GM12878 (cell line): Measurements from ENCODE around the gene VPS39. TPM values are rescaled to one million over a fixed set of nuclear protein-coding genes. Genes with fewer than 3 reads are reported as not detected.

Experiments
- ATAC-seq: fragments of 200-7000 bp; cut with Tn5 transposase; 3 replicates; pipeline ENCODE4 v1.9.1; 2020; ENCODE audit warnings: mild to moderate bottlenecking, moderate library complexity
- BruUV-seq: library from RNA; stranded (reverse); fragments of 400-500 nt; replicated peaks from 2 replicates; lab custom pipeline; 2021; lab: Mats Ljungman, UMichigan
- CTCF ChIA-PET: fragments of 300-600 bp; sonication (Branson Sonifier 250); formaldehyde crosslinking; extraction: SDS; loops from one replicate; lab custom pipeline; 2021; ENCODE audit warnings: inconsistent platforms; lab: Yijun Ruan, JAX
- POLR2A ChIA-PET: fragments of 350-600 bp; formaldehyde crosslinking; extraction: SDS; loops from one replicate; lab custom pipeline; 2021; ENCODE audit warnings: inconsistent platforms; lab: Charles Lee
- RAD21 ChIA-PET: fragments of 300-600 bp; sonication (Branson Sonifier 250); formaldehyde crosslinking; loops from one replicate; lab custom pipeline; 2023; ENCODE audit warnings: antibody characterized with exemption; ENCODE audit not compliant: unreplicated experiment; lab: Charles Lee
- SMC1A ChIA-PET: fragments of 300-600 bp; sonication (Branson Sonifier 250); formaldehyde crosslinking; loops from one replicate; lab custom pipeline; 2023; ENCODE audit not compliant: unreplicated experiment, uncharacterized antibody; lab: Charles Lee
- DNase-seq: peaks from one replicate; pipeline ENCODE4 v3.0.0-alpha.2; 2011; ENCODE audit warnings: low read depth, low spot score
- FAIRE-seq: peaks from 3 replicates; lab custom pipeline; 2011; peaks lifted over from hg19 to GRCh38; lab: Jason Lieb, UNC
- H2AFZ ChIP-seq: 2 replicates; pipeline ENCODE4 v1.6.0; 2011; ENCODE audit warnings: low read depth, low read length, control low read depth; ENCODE audit not compliant: control insufficient read depth
- H3K27ac ChIP-seq: 2 replicates; pipeline ENCODE4 v1.5.1; 2011; ENCODE audit warnings: control low read depth; ENCODE audit not compliant: control insufficient read depth, insufficient read depth
- H3K27me3 ChIP-seq, 2 experiments: replicated peaks in 1 of 2; 2 replicates each; pipeline versions ENCODE4 v1.6.0 to v1.6.1; 2011; ENCODE audit warnings: low read length in 1 of 2; ENCODE audit not compliant: control insufficient read depth in 2 of 2, insufficient read depth in 2 of 2
- H3K36me3 ChIP-seq, 2 experiments: 2 replicates each; pipeline ENCODE4 v1.5.1; 2011; ENCODE audit warnings: low read length in 1 of 2; ENCODE audit not compliant: control insufficient read depth in 2 of 2, insufficient read depth in 2 of 2
- H3K4me1 ChIP-seq: 2 replicates; pipeline ENCODE4 v1.6.1; 2011; ENCODE audit warnings: mild to moderate bottlenecking, low read length, moderate library complexity, mixed read lengths; ENCODE audit not compliant: control insufficient read depth, insufficient read depth
- H3K4me2 ChIP-seq: 2 replicates; pipeline ENCODE4 v1.6.0; 2011; ENCODE audit warnings: control low read depth; ENCODE audit not compliant: control insufficient read depth, insufficient read depth
- H3K4me3 ChIP-seq: fragments of 200-600 bp; sonication (generic); 2 replicates; pipeline ENCODE4 v1.5.1; 2016
- H3K79me2 ChIP-seq: 2 replicates; pipeline ENCODE4 v1.6.0; 2011; ENCODE audit warnings: low read length; ENCODE audit not compliant: control insufficient read depth, insufficient read depth
- H3K9ac ChIP-seq: 2 replicates; pipeline ENCODE4 v1.8.0; 2011; ENCODE audit warnings: low read length, control low read depth, mixed read lengths; ENCODE audit not compliant: control insufficient read depth, insufficient read depth
- H3K9me3 ChIP-seq: replicated peaks from 3 replicates; pipeline ENCODE4 v1.5.1; 2011; ENCODE audit warnings: mild to moderate bottlenecking, low read length; ENCODE audit not compliant: control insufficient read depth, insufficient read depth
- H4K20me1 ChIP-seq: 2 replicates; pipeline ENCODE4 v1.6.0; 2011; ENCODE audit not compliant: control insufficient read depth, insufficient read depth
- BHLHE40 ChIP-seq, 2 experiments: fragments of 450-650 bp in 1 of 2; IDR thresholded peaks; 2 replicates each; pipeline ENCODE4 v1.6.1; 2011 to 2017; ENCODE audit warnings: low read depth in 2 of 2, borderline replicate concordance in 1 of 2, improper control_type of control experiment in 1 of 2, low read length in 1 of 2, mild to moderate bottlenecking in 1 of 2
- FOXM1 ChIP-seq: IDR thresholded peaks from 2 replicates; pipeline ENCODE4 v1.6.1; 2012; ENCODE audit warnings: low read depth, mild to moderate bottlenecking, inconsistent platforms, low read length, moderate library complexity
- IRF3 ChIP-seq: fragments of 450-650 bp; IDR thresholded peaks from 2 replicates; pipeline ENCODE4 v1.6.1; 2014; ENCODE audit warnings: mild to moderate bottlenecking
- NR2F1 ChIP-seq: fragments of 450-650 bp; conservative IDR thresholded peaks from 2 replicates; pipeline ENCODE4 v1.6.1; 2017; ENCODE audit warnings: mild to moderate bottlenecking
- POLR2A ChIP-seq: IDR thresholded peaks from 2 replicates; pipeline ENCODE4 v1.6.1; 2011; ENCODE audit warnings: low read depth, mild to moderate bottlenecking, low read length
- RB1 ChIP-seq: fragments of 450-650 bp; formaldehyde crosslinking; IDR thresholded peaks from 2 replicates; pipeline ENCODE4 v1.6.1; 2017; ENCODE audit warnings: mild to moderate bottlenecking, borderline replicate concordance
- STAT3 ChIP-seq: IDR thresholded peaks from 2 replicates; pipeline ENCODE4 v1.6.1; 2011; ENCODE audit warnings: low read depth, low read length, improper control_type of control experiment
- ZBTB4 ChIP-seq: fragments of 450-650 bp; formaldehyde crosslinking; IDR thresholded peaks from 2 replicates; pipeline ENCODE4 v1.4.0; 2022; ENCODE audit warnings: mild to moderate bottlenecking, moderate library complexity
- WGBS: methylation state at CpG from one replicate; pipeline ENCODE4 v1.1.6; 2016; ENCODE audit warnings: low lambda C conversion rate; ENCODE audit not compliant: insufficient replicate concordance, insufficient coverage; ENCODE audit errors: missing lambda C conversion rate; 5-methylcytosine and 5-hydroxymethylcytosine counted together
- in situ Hi-C: fragments of 300-500 bp; cut with MboI; formaldehyde crosslinking; loops from 9 replicates; pipeline ENCODE4 v1.14.3; 2018; ENCODE audit warnings: mixed read lengths
- intact Hi-C: fragments of 100-400 bp; cut with micrococcal nuclease; formaldehyde crosslinking; loops from one replicate; pipeline ENCODE4 v1.14.2; 2022; ENCODE audit not compliant: unreplicated experiment
- polyA plus RNA-seq, 11 experiments: library from polyadenylated mRNA; depleted of rRNA in 4 of 11; unstranded in 6 of 11; stranded (reverse) in 5 of 11; fragments of >200 nt; fragmentation: Nextera tagmentation in 4 of 11; fragmentation: Illumina TruSeq in 1 of 11; extraction: Ambion mirVana in 4 of 11; extraction: Trizol in 1 of 11; gene quantifications; 1 replicate in 1 of 11; 2 replicates in 10 of 11; pipeline versions ENCODE4 v1.2.1 to v1.2.3, GENCODE V29; 2011 to 2016; ENCODE audit warnings: inconsistent platforms in 2 of 11, missing spikeins in 2 of 11, low read depth in 1 of 11
- total RNA-seq, 4 experiments: library from RNA; depleted of rRNA in 3 of 4; stranded (reverse); fragments of >200 nt in 3 of 4; fragmentation: Illumina TruSeq in 1 of 4; extraction: Trizol in 1 of 4; gene quantifications; 2 replicates each; pipeline versions ENCODE4 v1.2.1 to v1.2.3, GENCODE V29; 2013 to 2021
- TF ChIP-seq, protein P1 (sequence below): IDR thresholded peaks from 2 replicates; pipeline ENCODE4 v1.6.1; 2012; ENCODE audit warnings: low read depth, low read length, improper control_type of control experiment
- TF ChIP-seq, protein P2 (sequence below): IDR thresholded peaks from 2 replicates; pipeline ENCODE4 v1.6.1; 2011; ENCODE audit warnings: low read depth, low read length, improper control_type of control experiment, borderline replicate concordance

Gene VPS39
- total and polyA plus RNA-seq, 10 of the 15 experiments (the other 5 are each of a cell fraction or from before 2014, with no cell fraction given) = 4.9 to 50.0 (median 36.2) TPM

DNA sequence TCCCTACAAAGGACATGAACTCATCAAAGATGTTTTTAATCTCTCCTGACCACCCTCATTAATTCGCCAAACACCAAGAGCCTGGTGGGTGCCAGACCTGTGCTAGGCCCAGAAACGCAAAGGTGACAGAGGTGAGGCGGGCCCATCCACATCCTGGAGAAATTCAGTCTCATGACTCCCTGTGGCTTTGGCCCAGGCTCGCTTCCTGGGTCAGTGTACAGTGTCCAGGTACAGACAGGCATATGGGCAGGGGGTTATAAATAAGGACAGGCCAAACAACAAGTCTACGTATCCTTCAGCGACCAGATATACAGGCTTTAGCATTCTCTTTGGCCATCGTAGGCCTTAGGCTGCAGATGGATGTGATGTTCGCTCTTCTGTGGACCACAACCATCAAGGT is 50.7 kb downstream of the VPS39 start:
- H4K20me1 ChIP-seq = no peaks in the 10 kb centered on the region
- RAD21 ChIA-PET = interaction anchor here (0.9 kb wide), 1 partner anchor 228 kb away, joined by 3 read pairs; no protein-coding TSS in a partner anchor
- H3K79me2 ChIP-seq = no peaks in the 10 kb centered on the region
- H3K27ac ChIP-seq = no peak overlapping the region
- H3K36me3 ChIP-seq = peaks cover 8 to 19% of the 10 kb centered on the region in 2 experiments; a peak in 3 of 4 replicates
- in situ Hi-C loops = no loop called here
- no peak overlapping the region for H3K4me2 ChIP-seq
- ATAC-seq (no peak), DNase-seq (no peak), FAIRE-seq (no peak)
- no peak overlapping the region for H3K9ac ChIP-seq
- POLR2A ChIA-PET = interaction anchor here (0.6 kb wide), 1 partner anchor 564 kb away, joined by 4 read pairs; no protein-coding TSS in a partner anchor
- no peaks in the 10 kb centered on the region for H3K9me3 ChIP-seq
- no peak overlapping the region for H2AFZ ChIP-seq
- intact Hi-C loops = no loop called here
- SMC1A ChIA-PET = no interaction called here
- no peaks in the 10 kb centered on the region for H3K27me3 ChIP-seq
- 84% methylated on average over 8 of the region's 8 CpGs for WGBS
- CTCF ChIA-PET = no interaction called here
- BruUV-seq = no TSS peak
- H3K4me3 ChIP-seq = no peak overlapping the region
- H3K4me1 ChIP-seq = no peaks in the 10 kb centered on the region
- TF ChIP-seq, protein P1, sequence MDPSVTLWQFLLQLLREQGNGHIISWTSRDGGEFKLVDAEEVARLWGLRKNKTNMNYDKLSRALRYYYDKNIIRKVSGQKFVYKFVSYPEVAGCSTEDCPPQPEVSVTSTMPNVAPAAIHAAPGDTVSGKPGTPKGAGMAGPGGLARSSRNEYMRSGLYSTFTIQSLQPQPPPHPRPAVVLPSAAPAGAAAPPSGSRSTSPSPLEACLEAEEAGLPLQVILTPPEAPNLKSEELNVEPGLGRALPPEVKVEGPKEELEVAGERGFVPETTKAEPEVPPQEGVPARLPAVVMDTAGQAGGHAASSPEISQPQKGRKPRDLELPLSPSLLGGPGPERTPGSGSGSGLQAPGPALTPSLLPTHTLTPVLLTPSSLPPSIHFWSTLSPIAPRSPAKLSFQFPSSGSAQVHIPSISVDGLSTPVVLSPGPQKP = no peak
- TF ChIP-seq STAT3 = no peak
- TF ChIP-seq POLR2A = 0 out of 2 replicates have a peak, but pooled peaks have one; percentile 5

DNA sequence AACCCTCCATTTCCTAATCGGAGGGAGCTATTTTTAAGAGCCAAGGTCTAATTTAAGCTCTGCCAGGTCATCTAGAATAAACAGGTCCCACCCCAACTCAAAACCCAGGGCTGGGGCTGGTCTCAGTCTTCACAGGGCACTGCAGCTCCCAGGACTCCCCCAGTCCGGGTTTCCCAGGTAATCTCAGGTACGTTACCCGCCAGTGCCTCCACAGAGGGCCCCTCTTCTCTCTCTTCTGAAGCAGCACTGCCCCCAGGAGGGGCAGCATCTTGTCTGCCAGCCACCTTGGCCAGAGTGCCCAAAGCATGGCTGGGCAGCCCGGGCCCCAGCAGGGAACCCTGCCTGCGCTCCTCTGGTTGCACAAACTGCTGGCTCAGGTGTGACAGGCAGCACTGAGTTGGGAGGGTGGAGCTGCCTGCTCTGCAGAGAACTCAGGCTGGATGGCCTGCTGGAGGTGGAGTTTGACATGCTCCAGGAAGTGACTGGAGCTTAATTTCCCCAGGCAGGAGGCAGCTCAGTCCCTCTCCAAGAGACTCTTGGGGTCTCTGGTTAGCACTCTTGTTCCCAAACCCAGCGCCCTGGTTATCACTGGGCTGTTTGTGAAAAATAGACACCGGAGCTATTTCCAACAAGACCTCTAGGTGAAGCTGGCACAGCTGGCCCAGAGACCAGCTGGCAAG is 51.7 kb downstream of the VPS39 start, which contains the start of gene PLA2G4F:
Gene PLA2G4F (minus strand): TSS at position 394 of the 680 bp plus-strand sequence. CDS start 87 bp downstream, at position 307.
- Histone ChIP-seq H4K20me1 (no peaks in the 10 kb centered on the region), H3K4me3 (no peak within 1 kb of the TSS), H3K27ac (no peak within 1 kb of the TSS), H3K9ac (no peak within 1 kb of the TSS), H2AFZ (no peak within 1 kb of the TSS), H3K27me3 (no peaks in the 10 kb centered on the region), H3K4me2 (no peak within 1 kb of the TSS), H3K36me3 (peaks cover 4 to 10% of the 10 kb centered on the region in 2 experiments; a peak in 3 of 4 replicates), H3K9me3 (no peaks in the 10 kb centered on the region), H3K4me1 (no peaks in the 10 kb centered on the region), H3K79me2 (no peaks in the 10 kb centered on the region)
- in situ Hi-C loops (no loop called here), intact Hi-C loops (no loop called here)
- DNase-seq (no peak), ATAC-seq (no peak), FAIRE-seq (no peak)
- WGBS = 78% methylated on average over 8 of the region's 8 CpGs
- ChIA-PET RAD21 (no interaction called here), POLR2A (no interaction called here), SMC1A (no interaction called here), CTCF (interaction anchor here (0.5 kb wide), 1 partner anchor 1506 kb away, joined by 4 read pairs; no protein-coding TSS in a partner anchor)
- BruUV-seq = no TSS peak
- TF ChIP-seq ZBTB4 (CRISPR knock-in tag) (no peak), RB1 (no peak), BHLHE40 (IDR thresholded peaks at IDR 0.05; ENCODE audit: borderline replicate concordance in 1 of 2, low read depth in 2 of 2, low read length in 1 of 2) (no peak), FOXM1 (no peak), NR2F1 (no peak), IRF3 (no peak), STAT3 (no peak)
- TF ChIP-seq, protein P2, sequence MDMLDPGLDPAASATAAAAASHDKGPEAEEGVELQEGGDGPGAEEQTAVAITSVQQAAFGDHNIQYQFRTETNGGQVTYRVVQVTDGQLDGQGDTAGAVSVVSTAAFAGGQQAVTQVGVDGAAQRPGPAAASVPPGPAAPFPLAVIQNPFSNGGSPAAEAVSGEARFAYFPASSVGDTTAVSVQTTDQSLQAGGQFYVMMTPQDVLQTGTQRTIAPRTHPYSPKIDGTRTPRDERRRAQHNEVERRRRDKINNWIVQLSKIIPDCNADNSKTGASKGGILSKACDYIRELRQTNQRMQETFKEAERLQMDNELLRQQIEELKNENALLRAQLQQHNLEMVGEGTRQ = no peak
